ENCODE results near the gene ANAPC5.
"Not testable (repeated sequence)": the region's sequence is repeated elsewhere in the genome, so short reads cannot be mapped to it uniquely, and the experiment has no call there.

The ANAPC5 gene

DNA sequence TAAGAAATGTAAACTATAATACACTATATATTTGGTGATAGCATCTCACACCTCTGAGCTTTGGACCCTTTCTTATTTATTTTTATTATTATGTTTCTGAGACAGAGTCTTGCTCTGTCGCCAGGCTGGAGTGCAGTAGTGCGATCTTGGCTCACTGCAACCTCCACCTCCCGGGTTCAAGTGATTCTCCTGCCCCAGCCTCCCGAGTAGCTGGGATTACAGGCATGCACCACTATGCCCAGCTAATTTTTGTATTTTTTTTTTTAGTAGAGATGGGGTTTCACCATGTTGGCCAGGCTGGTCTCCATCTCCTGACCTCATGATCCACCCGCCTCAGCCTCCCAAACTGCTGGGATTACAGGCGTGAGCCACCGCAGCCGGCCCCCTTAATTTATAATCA lies 44.8 kb downstream of the ANAPC5 start:
- not testable (repeated sequence) for DNase-seq

DNA sequence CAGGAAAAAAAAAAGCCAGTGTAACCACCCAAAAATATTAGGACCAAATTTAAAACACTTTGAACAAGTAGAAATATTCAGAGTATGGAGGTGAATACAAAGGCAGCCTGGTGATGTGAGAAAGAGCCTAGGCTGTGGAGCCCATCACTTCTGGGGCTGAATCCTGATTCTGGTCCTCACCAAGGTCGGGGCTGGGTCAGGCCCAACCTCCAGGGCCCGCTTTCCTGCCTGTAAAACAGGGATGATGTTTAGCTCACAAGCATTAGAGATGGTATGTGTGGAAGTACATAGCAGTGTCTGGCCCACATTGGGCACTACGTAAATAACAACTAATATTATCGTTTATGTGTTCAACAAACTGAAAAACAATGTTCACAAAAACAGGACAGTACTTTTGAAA lies 47.9 kb downstream of the ANAPC5 start:
- no peak for DNase-seq

DNA sequence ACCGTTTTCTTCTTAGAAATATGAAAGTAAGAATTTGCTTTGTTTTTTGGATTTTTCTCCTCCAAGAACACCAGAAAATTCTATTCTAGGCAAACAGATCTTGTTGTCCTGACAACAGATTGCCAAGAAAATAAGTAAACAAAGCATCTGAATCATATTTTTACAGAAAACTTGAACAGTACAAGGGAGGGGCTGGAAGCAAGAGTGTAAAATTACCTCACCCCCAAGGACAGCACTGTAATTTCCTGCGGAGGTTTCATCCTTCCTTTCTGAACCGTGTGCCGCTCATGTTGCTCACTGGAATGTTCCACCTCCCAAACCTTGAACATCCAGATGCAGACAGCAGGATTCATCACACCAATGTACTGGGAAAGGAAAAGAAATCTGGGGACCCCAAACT lies 50.3 kb downstream of the ANAPC5 start:
- no peak for DNase-seq

DNA sequence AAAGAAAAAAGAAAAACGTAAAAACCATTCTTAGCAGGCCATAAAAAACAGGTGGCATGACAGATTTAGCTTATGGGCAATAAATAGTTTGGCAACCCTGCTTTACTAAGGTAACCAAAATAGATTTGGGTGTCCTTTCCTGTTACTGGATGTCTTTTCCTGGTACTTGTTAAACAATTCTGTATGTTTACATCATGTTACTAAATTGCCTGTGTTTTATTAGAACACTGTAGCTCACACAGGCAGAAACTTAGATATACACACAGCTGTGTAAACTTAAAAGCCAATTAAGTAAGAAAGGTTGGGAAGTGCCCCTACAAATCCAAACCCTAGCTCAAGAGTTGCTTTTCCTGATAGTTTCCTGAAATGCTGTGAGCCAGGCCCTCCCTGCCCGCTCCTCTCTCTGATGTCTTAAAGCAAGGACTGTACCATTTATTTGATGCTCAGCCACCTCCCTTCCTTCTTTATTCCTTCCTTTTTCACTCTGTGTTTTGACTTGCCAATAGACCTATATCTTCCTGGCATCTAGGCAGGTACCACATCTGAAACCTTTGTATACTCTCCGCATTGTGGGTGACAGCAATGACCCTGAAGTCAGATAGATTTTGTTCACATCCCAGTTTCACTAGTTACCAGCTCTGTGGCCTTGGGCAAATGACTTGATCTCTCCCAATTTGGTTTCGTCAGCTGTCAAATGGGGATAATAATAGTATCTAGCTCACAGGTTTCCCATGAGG lies 52.0 kb downstream of the ANAPC5 start:
- peak; percentile 48 for DNase-seq

DNA sequence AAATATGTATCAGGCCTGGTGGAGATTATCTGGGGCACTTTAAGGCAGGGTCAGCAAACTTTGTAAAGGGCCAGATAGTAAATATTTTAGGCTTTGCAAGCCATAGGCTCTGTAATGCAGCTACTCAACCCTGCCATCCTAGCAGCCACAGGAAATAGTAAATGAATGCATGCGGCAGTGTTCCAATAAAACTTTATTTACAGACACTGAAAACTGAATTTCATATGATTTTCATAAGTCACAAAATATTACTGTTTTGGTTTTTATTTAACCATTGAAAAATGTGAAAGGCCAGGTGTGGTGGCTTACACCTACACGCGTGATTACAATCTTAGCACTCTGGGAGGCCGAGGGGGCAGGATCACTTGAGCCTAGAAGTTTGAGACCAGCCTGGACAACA lies 52.5 kb downstream of the ANAPC5 start:
- DNase-seq, result peak; percentile 35

DNA sequence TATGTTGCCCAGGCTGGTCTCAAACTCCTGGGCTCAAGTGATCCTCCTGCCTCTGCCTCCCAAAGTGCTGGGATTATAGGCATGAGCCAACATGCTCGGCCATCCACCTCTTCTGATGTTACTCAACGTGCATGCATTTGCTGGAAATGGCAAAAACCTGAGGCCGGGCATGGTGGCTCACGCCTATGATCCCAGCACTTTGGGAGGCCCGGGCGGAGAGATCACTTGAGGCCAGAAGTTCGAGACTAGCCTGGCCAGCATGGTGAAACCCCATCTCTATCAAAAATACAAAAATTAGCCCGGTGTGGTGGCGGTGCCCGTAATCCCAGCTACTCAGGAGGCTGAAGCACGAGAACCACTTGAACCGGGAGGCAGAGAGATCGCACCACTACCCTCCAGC lies 53.8 kb downstream of the ANAPC5 start:
- not testable (repeated sequence) for DNase-seq

DNA sequence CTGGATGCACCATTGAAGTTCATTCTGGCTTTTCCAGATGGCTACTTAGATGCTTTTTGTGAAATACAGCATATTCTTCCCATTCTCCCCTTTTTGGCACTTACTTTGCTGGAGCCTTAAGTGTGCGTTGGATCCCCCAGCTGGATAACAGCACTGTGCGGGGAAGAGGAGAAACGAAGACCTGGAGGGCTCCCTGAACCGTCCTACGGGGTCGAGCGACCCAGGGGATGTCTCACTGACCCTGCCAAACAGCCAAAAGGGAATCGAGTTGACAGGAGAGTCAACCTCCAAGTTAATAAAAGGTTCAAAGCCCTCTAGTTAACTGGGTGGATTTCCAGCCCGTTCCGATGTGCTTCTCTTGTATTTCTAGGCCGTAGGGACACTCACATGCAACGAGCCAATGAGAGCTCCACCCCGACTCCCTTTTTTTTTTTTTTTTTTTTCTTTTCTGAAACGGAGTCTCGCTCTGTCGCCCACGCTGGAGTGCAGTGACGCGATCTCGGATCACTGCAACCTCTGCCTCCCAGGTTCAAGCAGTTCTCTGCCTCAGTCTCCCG lies 54.7 kb downstream of the ANAPC5 start:
- peak; percentile 90 for DNase-seq

DNA sequence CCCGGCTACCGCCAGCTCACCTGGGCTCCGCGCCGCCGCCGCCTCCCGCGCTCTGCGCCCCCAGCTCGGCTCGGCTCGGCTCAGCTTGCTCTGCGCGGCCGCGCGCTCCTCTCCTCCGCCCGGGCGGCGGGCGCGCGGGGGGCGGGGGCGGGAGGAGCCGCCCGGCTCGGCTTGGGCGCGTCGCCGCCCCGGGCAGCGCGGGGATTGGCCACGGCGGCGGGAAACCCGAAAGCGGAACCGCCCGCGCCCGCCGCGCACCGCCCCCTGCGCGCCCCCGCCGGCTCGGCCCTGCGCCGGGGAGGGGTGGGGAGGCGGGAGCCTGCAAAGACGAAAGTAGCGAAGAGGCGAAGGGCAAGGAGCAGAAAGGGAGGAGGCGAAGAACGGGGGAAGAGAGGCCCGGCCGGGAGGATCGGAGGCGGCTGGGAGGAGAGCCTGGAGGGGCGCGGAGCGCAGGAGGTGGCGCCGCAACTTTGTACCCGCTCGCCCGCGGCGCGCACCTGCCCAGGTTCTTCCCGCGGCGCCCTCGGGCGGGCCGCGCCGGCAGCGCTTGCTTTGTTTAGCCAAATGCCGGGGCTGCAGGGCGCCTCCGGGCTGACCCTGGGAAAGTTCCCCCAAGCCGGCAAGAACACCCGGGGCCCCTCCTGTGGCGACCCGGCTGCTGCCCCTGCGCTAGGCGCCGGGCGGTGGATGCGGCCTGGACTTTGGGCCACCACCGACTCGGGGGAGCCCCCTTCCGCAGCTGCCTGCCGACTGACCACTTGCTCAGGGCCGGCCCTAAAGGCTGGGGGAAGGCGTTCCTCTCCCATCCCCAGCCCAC lies 55.4 kb downstream of the ANAPC5 start, which contains the start of gene CAMKK2:
Gene CAMKK2 (minus strand): TSS at position 92 of the 817 bp plus-strand sequence. CDS start 22,183 bp downstream, outside the sequence.
- DNase-seq, result peak; percentile 95

DNA sequence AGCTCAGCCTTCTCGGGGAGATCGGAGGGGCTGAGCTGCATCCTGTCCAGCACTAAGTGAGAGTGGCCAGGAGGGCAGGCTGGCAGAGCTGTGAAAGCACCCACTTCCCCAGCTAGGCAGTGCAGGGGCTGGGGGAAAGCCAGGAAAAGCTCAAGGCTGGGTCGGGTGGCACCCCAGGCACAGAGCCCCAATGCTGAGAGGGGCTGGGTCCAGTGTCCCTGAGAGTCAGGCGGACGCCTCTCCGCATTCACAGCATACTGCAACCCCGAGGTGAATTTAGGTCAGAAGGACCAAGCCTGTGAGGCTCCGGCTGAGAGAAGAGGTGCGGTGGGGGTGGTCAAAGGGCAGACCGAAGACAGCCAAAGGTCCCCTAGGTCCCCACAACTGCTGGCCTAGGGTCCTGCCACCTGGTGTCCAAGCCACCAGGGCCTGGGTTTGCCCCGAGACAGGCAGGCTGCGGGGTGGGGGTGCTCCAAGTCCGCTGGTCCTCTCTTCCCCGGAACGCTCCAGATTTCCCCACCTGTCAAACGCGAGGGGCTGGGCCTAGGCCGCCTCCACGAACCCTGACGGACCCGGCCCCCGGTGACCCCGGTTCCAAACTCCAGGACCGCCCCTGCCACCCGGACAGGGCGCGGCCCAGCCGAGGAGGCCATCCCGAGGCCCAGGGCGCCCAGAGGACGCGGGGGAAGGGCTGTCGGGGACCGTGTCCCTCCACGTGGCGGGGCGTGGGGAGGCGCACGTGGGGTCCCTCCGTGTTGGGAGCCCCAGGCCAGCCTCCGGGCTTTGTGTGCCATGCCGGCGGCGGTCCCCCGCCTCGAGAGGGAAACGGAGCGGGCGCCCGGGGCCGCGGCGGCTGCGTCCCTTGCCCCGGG lies 56.2 kb downstream of the ANAPC5 start:
- DNase-seq, result peak; percentile 74

DNA sequence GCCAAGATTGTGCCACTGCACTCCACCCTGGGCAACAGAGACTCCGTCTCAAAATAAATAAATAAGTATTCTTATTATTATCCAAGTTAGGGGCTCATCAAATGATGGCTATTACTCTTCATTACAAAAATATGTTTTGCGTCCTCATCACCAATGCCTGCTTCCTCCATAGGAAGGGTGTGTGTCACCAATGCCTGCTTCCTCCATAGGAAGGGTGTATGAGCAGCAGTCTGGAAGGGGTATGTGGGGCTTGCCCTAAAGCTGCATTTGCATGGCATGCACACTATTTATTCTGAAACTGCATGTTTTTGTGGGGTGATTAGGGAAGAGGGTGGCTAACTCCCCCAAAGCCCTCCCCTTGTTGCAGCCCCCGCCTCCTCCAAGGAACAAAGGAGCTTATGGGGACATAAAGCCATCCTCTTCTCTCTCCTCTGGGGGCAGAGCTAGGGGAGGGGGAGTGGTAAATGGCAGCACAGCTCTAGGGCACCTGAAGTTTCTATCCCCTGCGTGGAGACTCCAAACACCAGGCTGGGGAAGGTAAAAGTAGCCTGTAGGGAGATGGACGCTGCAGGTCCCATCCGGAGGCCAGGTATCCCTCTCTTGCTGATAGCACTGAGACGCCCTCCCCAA lies 57.0 kb downstream of the ANAPC5 start:
- DNase-seq, result peak; percentile 33

DNA sequence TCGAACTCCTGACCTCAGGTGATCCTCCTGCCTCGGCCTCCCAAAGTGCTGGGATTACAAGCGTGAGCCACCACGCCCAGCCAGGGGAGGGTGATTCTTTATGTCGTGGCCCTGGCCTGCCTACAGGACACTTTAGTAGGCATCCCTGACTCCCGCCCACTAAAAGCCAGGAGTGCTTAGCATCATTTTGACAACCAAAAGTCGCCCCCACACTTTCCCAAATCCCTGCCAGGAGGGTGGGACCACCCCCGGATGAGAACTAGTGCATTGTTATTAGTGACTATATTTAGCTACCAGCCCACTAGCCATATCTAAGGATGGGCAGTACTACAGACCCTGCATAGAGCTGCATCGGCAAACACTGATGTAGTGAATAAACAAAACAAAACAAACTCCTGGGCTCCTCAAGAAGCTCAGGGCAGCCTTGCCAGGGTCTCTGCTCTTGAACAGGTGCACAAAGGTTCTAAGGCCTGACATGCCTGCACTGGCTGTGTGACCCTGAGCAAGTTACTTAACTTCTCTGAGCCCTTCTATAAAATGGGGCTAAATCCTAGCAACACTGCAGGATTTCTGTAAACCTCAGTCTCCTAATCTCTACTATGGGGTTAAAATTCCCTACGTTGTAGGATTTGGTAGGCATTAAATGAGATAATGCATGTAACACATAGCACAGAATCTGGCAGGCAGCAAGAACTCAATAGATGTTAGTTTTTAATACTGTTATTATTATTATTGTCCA lies 57.9 kb downstream of the ANAPC5 start:
- no peak for DNase-seq

DNA sequence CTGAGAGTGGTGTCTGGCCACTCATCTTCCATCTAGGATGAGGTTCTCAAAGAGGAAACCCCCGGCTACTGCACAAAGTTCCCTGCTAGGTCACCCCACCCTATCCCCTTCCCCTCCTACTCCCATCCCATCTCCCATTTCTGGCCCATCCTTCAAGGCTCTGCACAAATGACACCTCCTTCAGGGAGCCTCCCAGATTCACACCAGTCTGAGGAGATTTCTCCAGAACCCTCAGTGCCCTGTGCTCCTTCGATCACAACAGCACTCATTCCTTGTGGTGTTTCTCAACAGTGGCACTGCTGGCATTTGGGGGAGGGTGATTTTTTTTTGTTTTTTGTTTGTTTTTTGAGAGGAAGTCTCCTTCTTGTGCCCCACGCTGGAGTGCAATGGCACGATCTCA lies 58.6 kb downstream of the ANAPC5 start:
- DNase-seq, result no peak

DNA sequence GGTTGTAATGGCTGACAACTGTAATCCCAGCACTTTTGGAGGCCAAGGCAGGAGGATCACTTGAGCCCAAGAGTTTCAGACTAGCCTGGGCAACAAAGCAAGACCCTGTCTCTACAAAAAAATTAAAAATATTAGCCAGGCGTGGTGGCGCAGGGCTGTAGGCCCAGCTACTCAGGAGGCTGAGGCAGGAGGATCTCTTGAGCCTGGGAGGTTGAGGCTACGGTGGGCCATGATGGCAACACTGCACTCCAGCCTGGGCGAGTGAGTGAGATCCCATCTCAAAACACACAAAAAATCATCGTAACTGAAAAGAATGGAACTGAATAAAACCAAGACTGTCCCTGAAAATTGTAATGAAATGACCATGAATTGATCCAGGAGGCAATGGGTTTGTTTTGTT lies 61.8 kb downstream of the ANAPC5 start:
- no peak for DNase-seq

DNA sequence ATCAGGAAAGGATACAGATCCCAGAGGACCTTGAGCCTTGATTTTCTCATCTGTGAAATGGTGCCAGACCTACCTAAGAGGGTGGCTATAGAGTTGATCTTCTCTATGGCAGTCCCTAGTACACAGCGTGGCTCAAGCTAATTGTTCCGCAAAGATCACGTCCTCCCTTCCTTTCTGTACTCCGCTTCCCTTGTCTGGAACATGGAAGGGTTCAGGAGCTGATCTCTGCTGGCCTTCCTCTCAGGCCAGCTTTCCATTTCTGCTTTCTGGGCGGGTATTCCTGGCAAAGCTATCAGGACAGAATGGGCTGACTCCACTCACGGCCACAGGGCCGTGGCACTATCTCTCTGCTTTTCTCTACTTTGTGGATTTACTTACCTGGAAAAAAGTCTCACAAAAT lies 62.2 kb downstream of the ANAPC5 start:
- DNase-seq, result no peak

DNA sequence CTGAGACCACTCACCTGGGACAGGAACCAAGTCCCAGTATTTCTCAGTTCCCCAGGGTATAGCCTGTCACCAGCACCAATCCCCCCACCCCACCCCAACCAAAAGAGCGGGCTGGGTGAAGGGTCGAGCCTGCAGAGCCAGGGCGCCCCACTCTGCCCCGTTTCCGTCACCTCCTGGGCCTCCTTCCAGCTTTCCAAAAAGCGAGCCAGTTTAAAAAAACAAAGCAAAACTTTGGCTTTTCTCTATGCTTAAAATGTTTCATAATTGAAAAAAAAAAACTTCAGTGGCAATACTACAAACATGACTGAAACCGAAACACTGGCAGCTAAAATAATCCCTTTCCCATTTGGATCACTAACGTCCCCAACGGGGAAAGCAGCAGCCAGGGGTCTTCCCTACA lies 63.2 kb downstream of the ANAPC5 start:
- DNase-seq, result no peak

DNA sequence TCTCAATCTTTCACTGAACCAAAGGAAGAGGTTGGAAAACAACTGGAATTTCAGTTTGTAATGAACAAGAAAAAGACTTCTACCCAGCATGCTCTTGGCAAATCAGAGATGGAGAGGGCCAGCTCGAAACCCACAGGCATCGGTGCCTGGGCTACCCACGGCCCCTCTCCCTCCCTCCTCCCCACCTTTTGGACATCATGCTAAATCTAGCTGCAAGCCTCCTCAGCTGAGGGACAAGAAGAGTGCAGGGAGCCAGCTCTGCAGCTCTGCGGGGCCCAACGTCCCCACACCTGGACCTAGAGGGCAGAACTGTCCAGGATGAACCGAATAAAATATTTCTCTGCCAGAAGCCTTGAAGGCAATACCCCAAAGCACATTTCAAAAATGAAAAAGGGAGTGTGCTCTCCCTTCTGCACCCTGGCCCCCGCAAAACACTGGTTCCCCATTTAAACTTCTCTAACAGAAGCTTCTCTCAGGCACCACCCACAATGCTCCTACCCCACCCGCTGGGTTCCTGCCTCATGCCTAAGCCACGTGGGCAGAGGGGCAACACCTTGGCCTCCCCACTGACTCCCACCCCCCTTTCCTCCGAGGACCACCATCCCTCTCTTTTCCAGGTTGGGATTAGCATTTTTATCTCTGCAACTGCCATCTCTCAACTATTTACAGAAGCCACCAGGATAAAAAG lies 63.9 kb downstream of the ANAPC5 start:
- no peak for DNase-seq

DNA sequence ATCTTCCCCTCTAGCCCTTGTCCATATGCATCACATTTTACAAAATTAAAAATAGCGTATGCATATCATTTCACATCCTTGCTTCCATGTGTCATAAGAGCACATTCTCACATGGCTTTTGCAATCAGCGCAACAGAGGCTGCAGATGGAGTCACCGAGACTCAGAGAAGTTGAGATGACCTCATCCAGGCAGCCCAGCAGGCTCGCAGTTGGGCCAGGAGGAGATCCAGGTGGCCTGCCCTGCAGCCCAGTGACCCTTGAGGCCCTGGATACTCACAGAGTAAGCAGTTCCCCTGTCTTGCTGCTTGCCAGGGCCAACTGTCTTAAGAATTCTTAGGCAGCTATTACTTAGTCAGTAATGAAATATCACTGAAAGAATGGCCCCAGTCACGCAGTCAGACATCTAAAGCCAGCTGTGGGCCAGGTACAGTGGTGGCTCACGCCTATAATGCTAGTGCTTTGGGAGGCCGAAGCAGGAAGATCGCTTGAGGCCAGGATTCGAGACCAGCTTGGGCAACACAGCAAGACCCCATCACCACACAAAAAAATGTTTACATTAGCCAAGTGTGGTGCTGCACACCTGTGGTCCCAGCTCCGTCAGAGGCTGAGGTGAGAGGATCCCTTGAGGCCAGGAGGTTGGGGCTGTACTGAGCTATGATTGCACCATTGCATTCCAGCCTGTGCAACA lies 64.8 kb downstream of the ANAPC5 start:
- DNase-seq, result no peak

DNA sequence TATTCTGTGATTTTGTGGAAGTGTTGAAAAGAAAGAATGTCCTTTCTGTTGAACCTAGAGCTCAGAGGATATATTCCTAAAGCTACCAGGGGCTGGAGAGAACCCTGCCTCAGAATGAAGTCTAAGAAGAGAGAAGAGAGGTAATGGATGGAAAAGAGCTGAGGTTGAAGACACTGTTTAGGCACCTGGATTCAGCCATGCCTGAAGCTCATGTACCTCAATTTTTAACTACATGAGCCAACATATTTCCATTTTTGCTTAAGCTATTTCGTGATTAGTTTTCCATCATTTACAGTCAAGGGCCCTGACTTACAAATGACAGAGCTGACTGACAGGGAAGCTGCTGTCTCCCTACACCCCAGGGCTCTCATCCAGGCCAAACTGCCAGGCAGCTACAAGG lies 66.4 kb downstream of the ANAPC5 start:
- no peak for DNase-seq

DNA sequence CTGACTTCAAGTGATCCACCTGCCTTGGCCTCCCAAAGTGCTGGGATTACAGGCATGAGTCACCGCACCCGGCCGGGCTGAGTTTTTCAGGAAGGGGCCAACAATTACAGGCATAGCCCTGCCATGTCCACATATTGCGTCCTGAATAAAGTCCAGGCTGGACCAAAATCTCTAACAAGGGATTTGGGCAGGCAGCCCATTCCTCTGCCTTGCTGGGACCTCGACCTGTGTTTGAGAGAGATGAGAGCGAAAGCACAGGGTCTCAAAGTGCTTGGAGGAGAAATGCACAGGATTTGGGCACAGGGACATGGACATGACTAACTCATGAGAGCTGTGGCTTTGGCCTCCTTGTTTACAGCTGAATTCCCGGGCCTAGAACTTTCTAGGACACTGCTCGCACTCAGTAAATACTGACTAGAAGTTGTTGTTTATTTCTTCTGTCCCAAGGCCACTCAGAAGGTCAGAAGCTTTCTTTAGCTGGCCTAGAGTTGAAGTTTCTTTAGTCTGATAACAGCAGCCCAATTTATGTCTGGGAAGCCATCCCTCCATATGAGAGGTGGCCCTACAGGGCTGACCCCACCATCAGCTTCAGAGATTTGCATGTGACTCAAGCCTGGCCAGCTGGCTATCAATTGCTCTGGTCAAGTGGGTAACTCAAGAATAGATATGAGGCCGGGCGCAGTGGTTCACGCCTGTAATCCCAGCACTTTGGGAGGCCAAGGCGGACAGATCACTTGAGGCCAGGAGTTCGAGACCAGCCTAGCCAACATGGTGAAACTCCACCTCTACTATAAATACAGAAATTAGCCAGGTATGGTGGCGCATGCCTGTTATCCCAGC lies 67.4 kb downstream of the ANAPC5 start:
- DNase-seq, result no peak

DNA sequence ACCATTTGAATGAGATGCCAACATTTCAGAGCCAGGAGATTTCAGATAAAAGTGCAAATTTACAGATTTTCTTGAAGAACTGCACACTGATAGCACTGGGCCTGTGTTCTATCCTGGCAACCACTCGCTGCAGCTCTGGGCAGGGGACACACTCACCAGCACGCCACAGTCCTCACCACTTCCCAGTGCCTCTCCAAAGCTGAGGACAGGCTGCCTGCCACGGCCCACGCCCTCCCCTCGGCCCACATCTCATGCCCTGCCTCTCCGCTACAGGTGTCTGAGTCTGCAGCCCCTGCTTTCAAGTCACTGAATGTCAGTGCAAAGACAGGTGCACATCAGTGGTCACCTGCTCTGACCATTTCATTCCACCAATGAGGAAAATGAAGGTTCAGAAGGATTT lies 68.4 kb downstream of the ANAPC5 start:
- no peak for DNase-seq
